ENCODE results near the gene SPATA24. TPM values are rescaled to one million over a fixed set of nuclear protein-coding genes. Genes with fewer than 3 reads are reported as not detected.
"Not testable (repeated sequence)": the region's sequence is repeated elsewhere in the genome, so short reads cannot be mapped to it uniquely, and the experiment has no call there.

Gene SPATA24
- total and polyA plus RNA-seq, 8 donors: 0.92 to 10.1 (median 5.4) TPM; not detected in 3

DNA sequence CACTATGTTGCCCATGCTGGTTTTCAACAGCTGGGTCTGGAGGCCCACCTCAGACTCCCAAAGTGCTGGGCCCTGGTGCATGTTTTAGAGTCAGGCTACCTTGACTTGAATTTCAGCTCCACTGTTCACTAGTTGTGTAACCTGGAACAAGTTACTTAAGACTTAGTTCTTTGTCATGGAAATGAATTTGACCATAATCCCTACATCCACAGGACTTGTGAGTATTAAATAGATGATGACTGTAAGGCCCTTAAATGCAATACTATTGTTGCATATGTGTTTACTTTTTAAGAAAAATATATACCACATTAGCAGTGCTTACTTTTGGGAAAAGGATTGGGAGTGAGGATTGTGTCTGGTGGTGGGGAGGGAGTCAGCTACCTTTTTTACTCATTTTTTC lies 45.8 kb downstream of the SPATA24 start:
- H3K27ac ChIP-seq: no peak overlapping the region
- H3K9me3 ChIP-seq: no peaks in the 10 kb centered on the region
- no peaks in the 10 kb centered on the region for H3K27me3 ChIP-seq
- DNase-seq: no peak
- peaks cover 0 to 15% (median 12%) of the 10 kb centered on the region in 4 donors for H3K36me3 ChIP-seq
- H3K4me1 ChIP-seq: peaks cover 0 to 42% (median 19%) of the 10 kb centered on the region in 4 donors
- TF ChIP-seq EP300 (IDR thresholded peaks at IDR 0.05): no peak
- no peak for TF ChIP-seq POLR2A (IDR thresholded peaks at IDR 0.05)
- TF ChIP-seq, protein P1, sequence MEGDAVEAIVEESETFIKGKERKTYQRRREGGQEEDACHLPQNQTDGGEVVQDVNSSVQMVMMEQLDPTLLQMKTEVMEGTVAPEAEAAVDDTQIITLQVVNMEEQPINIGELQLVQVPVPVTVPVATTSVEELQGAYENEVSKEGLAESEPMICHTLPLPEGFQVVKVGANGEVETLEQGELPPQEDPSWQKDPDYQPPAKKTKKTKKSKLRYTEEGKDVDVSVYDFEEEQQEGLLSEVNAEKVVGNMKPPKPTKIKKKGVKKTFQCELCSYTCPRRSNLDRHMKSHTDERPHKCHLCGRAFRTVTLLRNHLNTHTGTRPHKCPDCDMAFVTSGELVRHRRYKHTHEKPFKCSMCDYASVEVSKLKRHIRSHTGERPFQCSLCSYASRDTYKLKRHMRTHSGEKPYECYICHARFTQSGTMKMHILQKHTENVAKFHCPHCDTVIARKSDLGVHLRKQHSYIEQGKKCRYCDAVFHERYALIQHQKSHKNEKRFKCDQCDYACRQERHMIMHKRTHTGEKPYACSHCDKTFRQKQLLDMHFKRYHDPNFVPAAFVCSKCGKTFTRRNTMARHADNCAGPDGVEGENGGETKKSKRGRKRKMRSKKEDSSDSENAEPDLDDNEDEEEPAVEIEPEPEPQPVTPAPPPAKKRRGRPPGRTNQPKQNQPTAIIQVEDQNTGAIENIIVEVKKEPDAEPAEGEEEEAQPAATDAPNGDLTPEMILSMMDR (IDR thresholded peaks at IDR 0.05): no peak
- no peak for TF ChIP-seq POLR2AphosphoS5 (IDR thresholded peaks at IDR 0.05)
- no peak overlapping the region for H3K4me3 ChIP-seq
- intact Hi-C loops (cut with DNase I; ENCODE audit: low total_unique reads): no loop called here

DNA sequence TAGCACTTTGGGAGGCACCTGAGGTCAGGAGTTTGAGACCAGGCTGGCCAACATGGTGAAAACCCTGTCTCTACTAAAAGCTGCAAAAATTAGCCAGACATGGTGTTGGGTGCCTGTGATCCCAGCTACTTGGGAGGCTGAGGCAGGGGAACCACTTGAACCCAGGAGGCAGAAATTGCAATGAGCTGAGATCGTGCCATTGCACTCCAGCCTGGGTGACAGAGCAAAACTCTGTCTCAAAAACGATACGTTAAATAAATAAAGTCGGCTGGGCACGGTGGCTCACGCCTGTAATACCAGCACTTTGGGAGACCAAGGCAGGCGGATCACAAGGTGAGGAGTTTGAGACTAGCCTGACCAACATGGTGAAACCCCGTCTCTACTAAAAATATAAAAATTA lies 48.0 kb downstream of the SPATA24 start:
- H3K4me3 ChIP-seq; H3K9me3 ChIP-seq; H3K27ac ChIP-seq; H3K27me3 ChIP-seq; DNase-seq; intact Hi-C loops (cut with DNase I; ENCODE audit: low total_unique reads): not testable (repeated sequence)
- peaks cover 0 to 50% (median 27%) of the 10 kb centered on the region in 4 donors for H3K4me1 ChIP-seq
- 93 to 98% (median 96%) methylated on average over 8 of the region's 8 CpGs for WGBS, 5 donors
- H3K36me3 ChIP-seq: peaks cover 0 to 13% (median 12%) of the 10 kb centered on the region in 4 donors

DNA sequence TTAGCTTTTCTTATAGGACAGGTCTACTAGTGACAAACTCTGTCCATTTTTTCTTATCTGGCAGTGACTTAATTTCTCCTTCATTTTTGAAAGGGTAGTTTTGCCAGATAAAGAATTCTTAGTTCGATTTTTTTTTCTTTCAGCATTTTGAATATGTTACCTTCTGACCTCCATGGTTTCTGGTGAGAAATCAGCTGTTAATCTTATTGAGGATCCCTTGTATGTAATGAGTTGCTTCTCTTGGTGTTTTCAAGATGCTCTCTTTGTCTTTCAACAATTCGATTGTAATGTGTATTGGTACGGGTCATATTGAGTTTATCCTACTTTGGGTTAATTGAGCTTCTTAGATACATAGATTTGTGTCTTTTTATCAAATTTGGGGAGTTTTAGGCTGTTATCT lies 49.7 kb downstream of the SPATA24 start:
- Histone ChIP-seq H3K4me1 (peaks cover 0 to 61% (median 32%) of the 10 kb centered on the region in 4 donors), H3K36me3 (peaks cover 0 to 16% (median 14%) of the 10 kb centered on the region in 4 donors), H3K27me3 (no peaks in the 10 kb centered on the region), H3K27ac (no peak overlapping the region), H3K4me3 (no peak overlapping the region), H3K9me3 (no peaks in the 10 kb centered on the region)
- DNase-seq: no peak
- WGBS, 5 donors: 78 to 96% (median 95%) methylated on average over 3 of the region's 3 CpGs
- intact Hi-C loops (cut with DNase I; ENCODE audit: low total_unique reads): no loop called here
- TF ChIP-seq EP300 (IDR thresholded peaks at IDR 0.05) (no peak), POLR2AphosphoS5 (IDR thresholded peaks at IDR 0.05) (no peak), POLR2A (IDR thresholded peaks at IDR 0.05) (no peak)
- TF ChIP-seq, protein P1 (IDR thresholded peaks at IDR 0.05): no peak

DNA sequence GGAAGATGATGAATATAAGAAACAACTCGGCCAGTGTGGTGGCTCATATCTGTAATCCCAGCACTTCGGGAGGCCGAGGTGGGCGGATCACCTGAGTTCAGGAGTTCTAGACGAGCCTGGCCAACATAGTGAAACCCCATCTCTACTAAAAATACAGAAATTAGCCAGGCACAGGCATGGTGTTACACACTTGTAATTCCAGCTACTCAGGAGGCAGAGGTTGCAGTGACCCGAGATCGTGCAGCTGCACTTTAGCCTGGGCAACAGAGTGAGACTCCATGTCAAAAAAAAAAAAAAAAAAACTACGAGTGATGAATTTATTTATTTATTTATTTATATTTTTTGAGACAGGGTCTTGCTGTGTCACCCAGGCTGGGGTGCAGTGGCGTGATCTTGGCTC lies 56.0 kb downstream of the SPATA24 start:
- 89 to 91% (median 90%) methylated on average over 9 of the region's 9 CpGs for WGBS, 5 donors

More for the DNA sequence above, 56.0 kb downstream of the SPATA24 start:
- not testable (repeated sequence) for H3K27me3 ChIP-seq, H3K4me3 ChIP-seq, DNase-seq, H3K27ac ChIP-seq, H3K9me3 ChIP-seq
- Histone ChIP-seq H3K36me3 (peaks cover 0 to 30% (median 7%) of the 10 kb centered on the region in 4 donors), H3K4me1 (peaks cover 20 to 89% (median 59%) of the 10 kb centered on the region in 4 donors)
- intact Hi-C loops (cut with DNase I; ENCODE audit: low total_unique reads): loop anchor here (10.0 kb wide), 1 partner anchor 53 kb away; the partner anchor contains the start of gene MATR3

Small RNA genes lying within 50 kb of the gene (small RNA-seq; reads per million reads assigned to genes)
- gene RNU5B-4P: 0 reads per million in 4 donors

Other genes with a start within 250 kb of the SPATA24 start
- gene SIL1, start 205.7 kb downstream of the SPATA24 start, total RNA-seq: 10 to 100 TPM; 22.2 to 60.0 (median 31.8) TPM
- 10 to 100 TPM; 26.7 to 83.6 (median 74.6) TPM for gene SIL1, start 205.7 kb downstream of the SPATA24 start, polyA plus RNA-seq
- gene MATR3, start 110.3 kb downstream of the SPATA24 start, total RNA-seq: 100 to 1,000 TPM in 4 of 5 donors, 10 to 100 TPM in 1; 73.6 to 352 (median 176) TPM
- 10 to 100 TPM; 68.2 to 86.0 (median 73.9) TPM for gene MATR3, start 110.3 kb downstream of the SPATA24 start, polyA plus RNA-seq
- 10 to 100 TPM; 12.7 to 92.7 (median 51.3) TPM for gene PAIP2, start 62.2 kb downstream of the SPATA24 start, total RNA-seq
- gene PAIP2, start 62.2 kb downstream of the SPATA24 start, polyA plus RNA-seq: 100 to 1,000 TPM in 1 of 3 donors, 10 to 100 TPM in 2; 57.5 to 104 (median 86.5) TPM
- gene SLC23A1, start 20.8 kb downstream of the SPATA24 start, total RNA-seq: under 1 TPM in 1 of 5 donors, not detected in 4; 0.37 TPM
- not detected for gene SLC23A1, start 20.8 kb downstream of the SPATA24 start, polyA plus RNA-seq
- gene MZB1, start 14.2 kb downstream of the SPATA24 start, total RNA-seq: 10 to 100 TPM in 1 of 5 donors, 1 to 10 TPM in 3, not detected in 1; 1.1 to 15.8 (median 1.5) TPM
- 10 to 100 TPM in 2 of 3 donors, 1 to 10 TPM in 1; 7.6 to 14.1 (median 11.1) TPM for gene MZB1, start 14.2 kb downstream of the SPATA24 start, polyA plus RNA-seq
- under 1 TPM in 2 of 5 donors, not detected in 3; 0.73 to 0.89 TPM for gene PROB1, start 9.0 kb downstream of the SPATA24 start, total RNA-seq
- under 1 TPM; 0.55 to 0.76 (median 0.56) TPM for gene PROB1, start 9.0 kb downstream of the SPATA24 start, polyA plus RNA-seq
- gene DNAJC18, start 35.4 kb upstream of the SPATA24 start, total RNA-seq: 10 to 100 TPM in 1 of 5 donors, 1 to 10 TPM in 1, under 1 TPM in 2, not detected in 1; under 0.01 to 12.1 (median 1.6) TPM
- 1 to 10 TPM; 1.8 to 4.1 (median 2.7) TPM for gene DNAJC18, start 35.4 kb upstream of the SPATA24 start, polyA plus RNA-seq
- gene ECSCR, start 58.7 kb upstream of the SPATA24 start, total RNA-seq: 10 to 100 TPM in 2 of 5 donors, 1 to 10 TPM in 1, not detected in 2; 7.3 to 15.2 (median 12.8) TPM
- gene ECSCR, start 58.7 kb upstream of the SPATA24 start, polyA plus RNA-seq: 1 to 10 TPM; 5.4 to 10.0 (median 7.3) TPM
- under 1 TPM in 1 of 5 donors, not detected in 4; 0.87 TPM for gene SMIM33, start 66.9 kb upstream of the SPATA24 start, total RNA-seq
- under 1 TPM in 2 of 3 donors, not detected in 1; 0.13 to 0.46 TPM for gene SMIM33, start 66.9 kb upstream of the SPATA24 start, polyA plus RNA-seq
- 10 to 100 TPM in 3 of 5 donors, 1 to 10 TPM in 2; 6.1 to 16.2 (median 11.1) TPM for gene STING1, start 78.7 kb upstream of the SPATA24 start, total RNA-seq
- 10 to 100 TPM in 2 of 3 donors, 1 to 10 TPM in 1; 8.8 to 23.7 (median 22.3) TPM for gene STING1, start 78.7 kb upstream of the SPATA24 start, polyA plus RNA-seq
- gene UBE2D2, start 157.2 kb upstream of the SPATA24 start, total RNA-seq: 100 to 1,000 TPM in 1 of 5 donors, 10 to 100 TPM in 4; 29.8 to 220 (median 76.0) TPM
- 100 to 1,000 TPM in 1 of 3 donors, 10 to 100 TPM in 2; 66.4 to 106 (median 75.1) TPM for gene UBE2D2, start 157.2 kb upstream of the SPATA24 start, polyA plus RNA-seq
- 100 to 1,000 TPM in 1 of 5 donors, 10 to 100 TPM in 4; 25.9 to 101 (median 32.7) TPM for gene CXXC5, start 244.3 kb upstream of the SPATA24 start, total RNA-seq
- 10 to 100 TPM; 18.3 to 26.3 (median 22.2) TPM for gene CXXC5, start 244.3 kb upstream of the SPATA24 start, polyA plus RNA-seq

All from stomach (tissue), 9 donors.